PC-9 (cell line): ENCODE results near the gene LSMEM2. TPM values are rescaled to one million over a fixed set of nuclear protein-coding genes. Genes with fewer than 3 reads are reported as not detected.
"Not testable (repeated sequence)": the region's sequence is repeated elsewhere in the genome, so short reads cannot be mapped to it uniquely, and the experiment has no call there.

ENCODE experiments used
- BruUV-seq: library from RNA; stranded (reverse); fragments of 400-500 nt; replicated peaks from 2 replicates; lab custom pipeline; 2021; lab: Mats Ljungman, UMichigan
- CTCF ChIA-PET: fragments of 300-600 bp; sonication (Branson Sonifier 250); formaldehyde crosslinking; loops from one replicate; lab custom pipeline; 2022; ENCODE audit warnings: antibody characterized with exemption; lab: Charles Lee
- POLR2A ChIA-PET: fragments of 300-600 bp; sonication (Branson Sonifier 250); formaldehyde crosslinking; loops from one replicate; lab custom pipeline; 2022; ENCODE audit warnings: antibody characterized with exemption; ENCODE audit not compliant: unreplicated experiment; lab: Charles Lee
- DNase-seq, 2 experiments: peaks; one replicate each; pipeline versions ENCODE4 v3.0.0 to v3.0.0-alpha.2; 2015 to 2022; ENCODE audit warnings: mixed read lengths in 1 of 2
- H2AFZ ChIP-seq: fragments of 200-600 bp; sonication (generic); 2 replicates; pipeline ENCODE4 v1.8.1; 2017; ENCODE audit warnings: antibody characterized with exemption
- H3F3A ChIP-seq: fragments of 200-600 bp; sonication (generic); 2 replicates; pipeline ENCODE4 v1.8.1; 2017; ENCODE audit warnings: antibody characterized with exemption, mild to moderate bottlenecking, low read depth; ENCODE audit not compliant: insufficient read depth
- H3K27ac ChIP-seq: fragments of 200-600 bp; sonication (generic); 2 replicates; pipeline ENCODE4 v1.6.1; 2016; ENCODE audit warnings: mixed run types
- H3K27me3 ChIP-seq: fragments of 200-600 bp; sonication (generic); 2 replicates; pipeline ENCODE4 v1.6.1; 2016; ENCODE audit warnings: low read depth, mixed run types; ENCODE audit not compliant: insufficient read depth
- H3K36me3 ChIP-seq: fragments of 200-600 bp; sonication (generic); 2 replicates; pipeline ENCODE4 v1.6.1; 2016; ENCODE audit warnings: low read depth, mixed run types
- H3K4me1 ChIP-seq: fragments of 200-600 bp; sonication (generic); replicated peaks from 2 replicates; pipeline ENCODE4 v1.6.1; 2016; ENCODE audit warnings: mixed run types; ENCODE audit not compliant: insufficient read depth
- H3K4me2 ChIP-seq: fragments of 200-600 bp; sonication (generic); 2 replicates; pipeline ENCODE4 v1.6.1; 2017; ENCODE audit warnings: mixed run types
- H3K4me3 ChIP-seq: fragments of 200-600 bp; sonication (generic); 2 replicates; pipeline ENCODE4 v1.6.1; 2016; ENCODE audit warnings: mixed run types
- H3K79me2 ChIP-seq: fragments of 200-600 bp; sonication (generic); 2 replicates; pipeline ENCODE4 v1.6.1; 2017; ENCODE audit warnings: low read depth, mixed run types
- H3K9me2 ChIP-seq: fragments of 200-600 bp; sonication (generic); 2 replicates; pipeline ENCODE4 v1.8.1; 2017; ENCODE audit warnings: mild to moderate bottlenecking; ENCODE audit not compliant: insufficient read depth
- H3K9me3 ChIP-seq: fragments of 200-600 bp; sonication (generic); 2 replicates; pipeline ENCODE4 v1.8.1; 2016; ENCODE audit warnings: low read depth; ENCODE audit not compliant: insufficient read depth
- H4K20me1 ChIP-seq: fragments of 200-600 bp; sonication (generic); 2 replicates; pipeline ENCODE4 v1.8.1; 2017; ENCODE audit not compliant: insufficient read depth
- CTCF ChIP-seq: fragments of 200-600 bp; sonication (generic); conservative IDR thresholded peaks from 2 replicates; pipeline ENCODE4 v1.6.1; 2017; ENCODE audit warnings: mixed run types, antibody characterized with exemption, mild to moderate bottlenecking, moderate library complexity
- EZH2 ChIP-seq: fragments of 200-600 bp; sonication (generic); IDR thresholded peaks from 2 replicates; pipeline ENCODE4 v1.8.0; 2017; ENCODE audit warnings: antibody characterized with exemption, low read depth
- intact Hi-C: fragments of 100-400 bp; cut with micrococcal nuclease; formaldehyde crosslinking; loops from one replicate; pipeline ENCODE4 v1.10.0; 2022; ENCODE audit not compliant: unreplicated experiment
- total RNA-seq: library from RNA; stranded (reverse); gene quantifications from 2 replicates; pipeline ENCODE4 v1.2.3, GENCODE V29; 2021

Gene LSMEM2
- total RNA-seq, 1 experiment from 2014 or later: 0.55 TPM

- no peaks in the 10 kb centered on the region for H3K9me3 ChIP-seq
- peaks cover 19% of the 10 kb centered on the region for H3K79me2 ChIP-seq
- H4K20me1 ChIP-seq: no peaks in the 10 kb centered on the region
- no TSS peak for BruUV-seq
- H3K4me1 ChIP-seq: peaks cover 25% of the 10 kb centered on the region
- no peaks in the 10 kb centered on the region for H3K27me3 ChIP-seq
- H3F3A ChIP-seq: peaks cover 27% of the 10 kb centered on the region
- TF ChIP-seq CTCF: no peak
- no peak for TF ChIP-seq EZH2
- ChIA-PET POLR2A (interaction anchor here (0.6 kb wide), 1 partner anchor 121 kb away, joined by 5 read pairs; no protein-coding TSS in a partner anchor), CTCF (no interaction called here)
- H3K9me2 ChIP-seq: no peaks in the 10 kb centered on the region
- intact Hi-C loops: no loop called here
- no peak overlapping the region for H3K27ac ChIP-seq
- no peak overlapping the region for H2AFZ ChIP-seq
- H3K36me3 ChIP-seq: no peaks in the 10 kb centered on the region
- no peak overlapping the region for H3K4me3 ChIP-seq
- no peak for DNase-seq
- H3K4me2 ChIP-seq: no peak overlapping the region
Observed at GRCh38 chr3:50242381-50242770, 36.5 kb upstream of the LSMEM2 start.

GRCh38 chr3:50242851-50243542, 35.9 kb upstream of the LSMEM2 start:
- intact Hi-C loops: no loop called here
- peaks cover 28% of the 10 kb centered on the region for H3K4me1 ChIP-seq
- H3K79me2 ChIP-seq: peaks cover 16% of the 10 kb centered on the region
- BruUV-seq: no TSS peak
- H3K4me3 ChIP-seq: no peak overlapping the region
- no peak for DNase-seq
- H3K9me3 ChIP-seq: no peaks in the 10 kb centered on the region
- POLR2A ChIA-PET: no interaction called here
- H4K20me1 ChIP-seq: no peaks in the 10 kb centered on the region
- H3F3A ChIP-seq: peaks cover 31% of the 10 kb centered on the region
- TF ChIP-seq CTCF: no peak
- TF ChIP-seq EZH2: no peak
- CTCF ChIA-PET: interaction anchor here (0.6 kb wide), 1 partner anchor 83 kb away, joined by 6 read pairs; no protein-coding TSS in a partner anchor
- H3K9me2 ChIP-seq: no peaks in the 10 kb centered on the region
- no peak overlapping the region for H3K4me2 ChIP-seq
- H3K36me3 ChIP-seq: no peaks in the 10 kb centered on the region
- H2AFZ ChIP-seq: no peak overlapping the region
- no peaks in the 10 kb centered on the region for H3K27me3 ChIP-seq
- no peak overlapping the region for H3K27ac ChIP-seq

- CTCF ChIA-PET: interaction anchor here (0.6 kb wide), 1 partner anchor 84 kb away, joined by 6 read pairs; no protein-coding TSS in a partner anchor
- Histone ChIP-seq H3F3A (peaks cover 31% of the 10 kb centered on the region), H3K4me3 (no peak overlapping the region), H3K27me3 (no peaks in the 10 kb centered on the region), H4K20me1 (no peaks in the 10 kb centered on the region; the same call in 1 of the 2 replicates), H2AFZ (no peak overlapping the region), H3K9me2 (no peaks in the 10 kb centered on the region), H3K4me2 (no peak overlapping the region), H3K27ac (no peak overlapping the region), H3K9me3 (no peaks in the 10 kb centered on the region), H3K36me3 (no peaks in the 10 kb centered on the region), H3K4me1 (peaks cover 28% of the 10 kb centered on the region), H3K79me2 (peaks cover 16% of the 10 kb centered on the region)
- POLR2A ChIA-PET: no interaction called here
- TF ChIP-seq EZH2 (no peak), CTCF (no peak)
- DNase-seq: no peak
- no TSS peak for BruUV-seq
- intact Hi-C loops: no loop called here
Observed at GRCh38 chr3:50243543-50243895, 35.4 kb upstream of the LSMEM2 start.

GRCh38 chr3:50244813-50245212, 34.1 kb upstream of the LSMEM2 start:
- H4K20me1 ChIP-seq, H3K4me2 ChIP-seq, H3K4me3 ChIP-seq, H3K9me2 ChIP-seq, intact Hi-C loops, H3K27ac ChIP-seq, H3K36me3 ChIP-seq, H3K27me3 ChIP-seq, H3K9me3 ChIP-seq, CTCF ChIA-PET, DNase-seq, POLR2A ChIA-PET, BruUV-seq, H2AFZ ChIP-seq: not testable (repeated sequence)
- H3K4me1 ChIP-seq: peaks cover 33% of the 10 kb centered on the region
- H3F3A ChIP-seq: peaks cover 31% of the 10 kb centered on the region
- H3K79me2 ChIP-seq: peaks cover 15% of the 10 kb centered on the region
